GM06990 (cell line): ENCODE data around the gene AGO1.
A peak's percentile ranks its signal among the peaks of the same experiment; 100 is the strongest.

Experiments used
- DNase-seq: peaks from one replicate; pipeline ENCODE4 v3.0.0-alpha.2; 2011; ENCODE audit not compliant: insufficient read length; ENCODE audit errors: extremely low read depth
- H3K27me3 ChIP-seq: replicated peaks from 2 replicates; pipeline ENCODE4 v1.6.0; 2011; ENCODE audit warnings: low read length; ENCODE audit not compliant: control insufficient read depth, insufficient read depth
- H3K36me3 ChIP-seq: 2 replicates; pipeline ENCODE4 v1.5.1; 2011; ENCODE audit warnings: low read length; ENCODE audit not compliant: control insufficient read depth, insufficient read depth
- H3K4me3 ChIP-seq: replicated peaks from 2 replicates; pipeline ENCODE4 v1.5.1; 2011; ENCODE audit warnings: low read depth, mild to moderate bottlenecking, control low read depth, low read length
- CTCF ChIP-seq: IDR thresholded peaks from 2 replicates; pipeline ENCODE4 v1.5.1; 2011; ENCODE audit warnings: low read length, control low read depth, mild to moderate bottlenecking, inconsistent platforms; ENCODE audit not compliant: insufficient read depth, poor library complexity, severe bottlenecking

AGO1 gene

GRCh38 chr1:35932158-35932636 is 49.2 kb downstream of the AGO1 start:
- no peak for DNase-seq
- no peaks in the 10 kb centered on the region for H3K36me3 ChIP-seq
- peak overlapping the region; percentile 89 for H3K4me3 ChIP-seq
- no peak for TF ChIP-seq CTCF
- H3K27me3 ChIP-seq: no peaks in the 10 kb centered on the region

- peak overlapping the region; percentile 89; the same call in 1 of the 2 replicates for H3K4me3 ChIP-seq
- no peak for DNase-seq
Observed at GRCh38 chr1:35932941-35933340, 49.9 kb downstream of the AGO1 start.

GRCh38 chr1:35935442-35936388 is 52.7 kb downstream of the AGO1 start:
- Histone ChIP-seq H3K27me3 (no peaks in the 10 kb centered on the region), H3K4me3 (no peak overlapping the region), H3K36me3 (no peaks in the 10 kb centered on the region)
- peak; percentile 18 for DNase-seq
- no peak for TF ChIP-seq CTCF

More at GRCh38 chr1:35932941-35933340, 49.9 kb downstream of the AGO1 start:
- Histone ChIP-seq H3K27me3 (no peaks in the 10 kb centered on the region), H3K36me3 (no peaks in the 10 kb centered on the region)
- no peak for TF ChIP-seq CTCF

GRCh38 chr1:35936838-35937237 is 53.8 kb downstream of the AGO1 start:
- no peak for TF ChIP-seq CTCF
- H3K36me3 ChIP-seq: no peaks in the 10 kb centered on the region
- H3K4me3 ChIP-seq: no peak overlapping the region
- DNase-seq: no peak
- no peaks in the 10 kb centered on the region for H3K27me3 ChIP-seq

- Histone ChIP-seq H3K4me3 (no peak overlapping the region), H3K27me3 (no peaks in the 10 kb centered on the region), H3K36me3 (no peaks in the 10 kb centered on the region)
- DNase-seq: no peak
- no peak for TF ChIP-seq CTCF
Observed at GRCh38 chr1:35939484-35939883, 56.5 kb downstream of the AGO1 start.
